Sigmoid colon (tissue), 4 donors: ENCODE measurements around the gene PRODH.

Source experiments
- CTCF ChIP-seq, 4 experiments: fragments of 450-650 bp in 3 of 4; fragments of 200-600 bp in 1 of 4; IDR thresholded peaks; one replicate each; pipeline ENCODE4 v1.5.1; 2016 to 2019; ENCODE audit warnings: antibody characterized with exemption in 4 of 4, mild to moderate bottlenecking in 3 of 4, moderate library complexity in 2 of 4
- POLR2AphosphoS5 ChIP-seq, 4 donors: sonication (generic); formaldehyde crosslinking; IDR thresholded peaks; one replicate each; pipeline ENCODE4 v1.6.1; 2017; ENCODE audit warnings: antibody characterized with exemption in 4 of 4

GRCh38 chr22:18980829-18981228 lies 44.7 kb upstream of the PRODH start:
- TF ChIP-seq CTCF (IDR thresholded peaks at IDR 0.05) (no peak), POLR2AphosphoS5 (IDR thresholded peaks at IDR 0.05) (no peak)
